HepG2 (cell line): ENCODE measurements around the gene P2RY6. TPM values are rescaled to one million over a fixed set of nuclear protein-coding genes. Genes with fewer than 3 reads are reported as not detected.

ENCODE experiments used
- FLYWCH1 ChIP-seq: sonication (generic); formaldehyde crosslinking; IDR thresholded peaks from 2 replicates; pipeline ENCODE4 v1.8.1; 2023; ENCODE audit warnings: mild to moderate bottlenecking, missing genetic modification reagents
- GATAD1 ChIP-seq: IDR thresholded peaks from 2 replicates; pipeline ENCODE4 v1.6.1; 2016; ENCODE audit warnings: missing genetic modification reagents, missing compliant biosample characterization
- HIVEP1 ChIP-seq: sonication (generic); formaldehyde crosslinking; IDR thresholded peaks from 2 replicates; pipeline ENCODE4 v1.4.0; 2020; ENCODE audit warnings: mild to moderate bottlenecking, missing genetic modification reagents
- IRF9 ChIP-seq: sonication (generic); formaldehyde crosslinking; IDR thresholded peaks from 2 replicates; pipeline ENCODE4 v1.8.0; 2022; ENCODE audit warnings: missing genetic modification reagents, mild to moderate bottlenecking, borderline replicate concordance
- ISL2 ChIP-seq: sonication (generic); formaldehyde crosslinking; IDR thresholded peaks from 2 replicates; pipeline ENCODE4 v1.5.0; 2020; ENCODE audit warnings: missing genetic modification reagents
- NFE2 ChIP-seq: sonication (generic); formaldehyde crosslinking; IDR thresholded peaks from 2 replicates; pipeline ENCODE4 v1.4.0; 2020; ENCODE audit warnings: missing genetic modification reagents
- NFE2L1 ChIP-seq: sonication (generic); formaldehyde crosslinking; IDR thresholded peaks from 2 replicates; pipeline ENCODE4 v1.4.0; 2020; ENCODE audit warnings: missing genetic modification reagents, mild to moderate bottlenecking, borderline replicate concordance
- SAP130 ChIP-seq: IDR thresholded peaks from 2 replicates; pipeline ENCODE4 v1.6.1; 2016; ENCODE audit warnings: low read depth
- THAP8 ChIP-seq: sonication (generic); formaldehyde crosslinking; IDR thresholded peaks from 2 replicates; pipeline ENCODE4 v1.5.1; 2020; ENCODE audit warnings: missing genetic modification reagents, mild to moderate bottlenecking, borderline replicate concordance
- THYN1 ChIP-seq: sonication (generic); formaldehyde crosslinking; IDR thresholded peaks from 2 replicates; pipeline ENCODE4 v1.8.1; 2023; ENCODE audit warnings: low read depth, mild to moderate bottlenecking, moderate library complexity, missing genetic modification reagents, borderline replicate concordance
- ZC3H4 ChIP-seq: sonication (generic); formaldehyde crosslinking; IDR thresholded peaks from 2 replicates; pipeline ENCODE4 v1.4.0; 2020; ENCODE audit warnings: missing genetic modification reagents, borderline replicate concordance
- ZNF12 ChIP-seq: sonication (generic); formaldehyde crosslinking; IDR thresholded peaks from 2 replicates; pipeline ENCODE4 v1.5.0; 2020; ENCODE audit warnings: missing genetic modification reagents
- ZNF615 ChIP-seq: sonication (generic); formaldehyde crosslinking; IDR thresholded peaks from 2 replicates; pipeline ENCODE4 v1.5.0; 2020; ENCODE audit warnings: mild to moderate bottlenecking, missing genetic modification reagents, borderline replicate concordance
- polyA plus RNA-seq, 8 experiments: library from polyadenylated mRNA; depleted of rRNA in 3 of 8; stranded (reverse) in 7 of 8; unstranded in 1 of 8; fragments of >200 nt; fragmentation: Illumina TruSeq in 4 of 8; extraction: Trizol in 4 of 8; gene quantifications; 2 replicates each; pipeline versions ENCODE4 v1.2.1 to v1.2.3, GENCODE V29; 2011 to 2016; ENCODE audit warnings: low read depth in 4 of 8, missing spikeins in 1 of 8, mixed read lengths in 1 of 8; ENCODE audit not compliant: insufficient read depth in 1 of 8
- total RNA-seq, 5 experiments: library from RNA; depleted of rRNA; stranded (reverse); fragments of >200 nt; fragmentation: Illumina TruSeq; extraction: Trizol; gene quantifications; 2 replicates each; pipeline ENCODE4 v1.2.3, GENCODE V29; 2016; ENCODE audit warnings: low read depth in 1 of 5
- TF ChIP-seq, protein P1 (sequence below): sonication (generic); formaldehyde crosslinking; IDR thresholded peaks from 2 replicates; pipeline ENCODE4 v1.4.0; 2020; ENCODE audit warnings: missing genetic modification reagents; ENCODE audit errors: not compliant biosample characterization
- TF ChIP-seq, protein P2 (sequence below): sonication (generic); formaldehyde crosslinking; IDR thresholded peaks from 2 replicates; pipeline ENCODE4 v1.4.0; 2020; ENCODE audit warnings: mild to moderate bottlenecking, missing genetic modification reagents
- TF ChIP-seq, protein P3 (sequence below): sonication (generic); formaldehyde crosslinking; IDR thresholded peaks from 2 replicates; pipeline ENCODE4 v1.5.0; 2020; ENCODE audit warnings: mild to moderate bottlenecking, missing genetic modification reagents, borderline replicate concordance

P2RY6 gene
- total and polyA plus RNA-seq, 2 of the 13 experiments (the other 11 are each of a cell fraction or from before 2014, with no cell fraction given) = 0.09 to 0.29 TPM

GRCh38 chr11:73314117-73314961 lies 42.2 kb downstream of the P2RY6 start (continued):
- no peak for TF ChIP-seq NFE2 (CRISPR knock-in tag)
- peak; percentile 94 for TF ChIP-seq SAP130 (CRISPR knock-in tag)
- TF ChIP-seq, protein P1, sequence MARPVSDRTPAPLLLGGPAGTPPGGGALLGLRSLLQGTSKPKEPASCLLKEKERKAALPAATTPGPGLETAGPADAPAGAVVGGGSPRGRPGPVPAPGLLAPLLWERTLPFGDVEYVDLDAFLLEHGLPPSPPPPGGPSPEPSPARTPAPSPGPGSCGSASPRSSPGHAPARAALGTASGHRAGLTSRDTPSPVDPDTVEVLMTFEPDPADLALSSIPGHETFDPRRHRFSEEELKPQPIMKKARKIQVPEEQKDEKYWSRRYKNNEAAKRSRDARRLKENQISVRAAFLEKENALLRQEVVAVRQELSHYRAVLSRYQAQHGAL (CRISPR knock-in tag) = no peak
- no peak for TF ChIP-seq THAP8 (CRISPR knock-in tag)
- TF ChIP-seq NFE2L1 = no peak
- TF ChIP-seq, protein P2, sequence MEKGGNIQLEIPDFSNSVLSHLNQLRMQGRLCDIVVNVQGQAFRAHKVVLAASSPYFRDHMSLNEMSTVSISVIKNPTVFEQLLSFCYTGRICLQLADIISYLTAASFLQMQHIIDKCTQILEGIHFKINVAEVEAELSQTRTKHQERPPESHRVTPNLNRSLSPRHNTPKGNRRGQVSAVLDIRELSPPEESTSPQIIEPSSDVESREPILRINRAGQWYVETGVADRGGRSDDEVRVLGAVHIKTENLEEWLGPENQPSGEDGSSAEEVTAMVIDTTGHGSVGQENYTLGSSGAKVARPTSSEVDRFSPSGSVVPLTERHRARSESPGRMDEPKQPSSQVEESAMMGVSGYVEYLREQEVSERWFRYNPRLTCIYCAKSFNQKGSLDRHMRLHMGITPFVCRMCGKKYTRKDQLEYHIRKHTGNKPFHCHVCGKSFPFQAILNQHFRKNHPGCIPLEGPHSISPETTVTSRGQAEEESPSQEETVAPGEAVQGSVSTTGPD (CRISPR knock-in tag) = no peak
- no peak for TF ChIP-seq FLYWCH1 (CRISPR knock-in tag)
- TF ChIP-seq ISL2 (CRISPR knock-in tag) = peak; percentile 59
- TF ChIP-seq GATAD1 = 0 out of 2 replicates have a peak, but pooled peaks have one; percentile 32
- no peak for TF ChIP-seq ZC3H4 (CRISPR knock-in tag)
- TF ChIP-seq ZNF615 (CRISPR knock-in tag) = no peak
- TF ChIP-seq, protein P3, sequence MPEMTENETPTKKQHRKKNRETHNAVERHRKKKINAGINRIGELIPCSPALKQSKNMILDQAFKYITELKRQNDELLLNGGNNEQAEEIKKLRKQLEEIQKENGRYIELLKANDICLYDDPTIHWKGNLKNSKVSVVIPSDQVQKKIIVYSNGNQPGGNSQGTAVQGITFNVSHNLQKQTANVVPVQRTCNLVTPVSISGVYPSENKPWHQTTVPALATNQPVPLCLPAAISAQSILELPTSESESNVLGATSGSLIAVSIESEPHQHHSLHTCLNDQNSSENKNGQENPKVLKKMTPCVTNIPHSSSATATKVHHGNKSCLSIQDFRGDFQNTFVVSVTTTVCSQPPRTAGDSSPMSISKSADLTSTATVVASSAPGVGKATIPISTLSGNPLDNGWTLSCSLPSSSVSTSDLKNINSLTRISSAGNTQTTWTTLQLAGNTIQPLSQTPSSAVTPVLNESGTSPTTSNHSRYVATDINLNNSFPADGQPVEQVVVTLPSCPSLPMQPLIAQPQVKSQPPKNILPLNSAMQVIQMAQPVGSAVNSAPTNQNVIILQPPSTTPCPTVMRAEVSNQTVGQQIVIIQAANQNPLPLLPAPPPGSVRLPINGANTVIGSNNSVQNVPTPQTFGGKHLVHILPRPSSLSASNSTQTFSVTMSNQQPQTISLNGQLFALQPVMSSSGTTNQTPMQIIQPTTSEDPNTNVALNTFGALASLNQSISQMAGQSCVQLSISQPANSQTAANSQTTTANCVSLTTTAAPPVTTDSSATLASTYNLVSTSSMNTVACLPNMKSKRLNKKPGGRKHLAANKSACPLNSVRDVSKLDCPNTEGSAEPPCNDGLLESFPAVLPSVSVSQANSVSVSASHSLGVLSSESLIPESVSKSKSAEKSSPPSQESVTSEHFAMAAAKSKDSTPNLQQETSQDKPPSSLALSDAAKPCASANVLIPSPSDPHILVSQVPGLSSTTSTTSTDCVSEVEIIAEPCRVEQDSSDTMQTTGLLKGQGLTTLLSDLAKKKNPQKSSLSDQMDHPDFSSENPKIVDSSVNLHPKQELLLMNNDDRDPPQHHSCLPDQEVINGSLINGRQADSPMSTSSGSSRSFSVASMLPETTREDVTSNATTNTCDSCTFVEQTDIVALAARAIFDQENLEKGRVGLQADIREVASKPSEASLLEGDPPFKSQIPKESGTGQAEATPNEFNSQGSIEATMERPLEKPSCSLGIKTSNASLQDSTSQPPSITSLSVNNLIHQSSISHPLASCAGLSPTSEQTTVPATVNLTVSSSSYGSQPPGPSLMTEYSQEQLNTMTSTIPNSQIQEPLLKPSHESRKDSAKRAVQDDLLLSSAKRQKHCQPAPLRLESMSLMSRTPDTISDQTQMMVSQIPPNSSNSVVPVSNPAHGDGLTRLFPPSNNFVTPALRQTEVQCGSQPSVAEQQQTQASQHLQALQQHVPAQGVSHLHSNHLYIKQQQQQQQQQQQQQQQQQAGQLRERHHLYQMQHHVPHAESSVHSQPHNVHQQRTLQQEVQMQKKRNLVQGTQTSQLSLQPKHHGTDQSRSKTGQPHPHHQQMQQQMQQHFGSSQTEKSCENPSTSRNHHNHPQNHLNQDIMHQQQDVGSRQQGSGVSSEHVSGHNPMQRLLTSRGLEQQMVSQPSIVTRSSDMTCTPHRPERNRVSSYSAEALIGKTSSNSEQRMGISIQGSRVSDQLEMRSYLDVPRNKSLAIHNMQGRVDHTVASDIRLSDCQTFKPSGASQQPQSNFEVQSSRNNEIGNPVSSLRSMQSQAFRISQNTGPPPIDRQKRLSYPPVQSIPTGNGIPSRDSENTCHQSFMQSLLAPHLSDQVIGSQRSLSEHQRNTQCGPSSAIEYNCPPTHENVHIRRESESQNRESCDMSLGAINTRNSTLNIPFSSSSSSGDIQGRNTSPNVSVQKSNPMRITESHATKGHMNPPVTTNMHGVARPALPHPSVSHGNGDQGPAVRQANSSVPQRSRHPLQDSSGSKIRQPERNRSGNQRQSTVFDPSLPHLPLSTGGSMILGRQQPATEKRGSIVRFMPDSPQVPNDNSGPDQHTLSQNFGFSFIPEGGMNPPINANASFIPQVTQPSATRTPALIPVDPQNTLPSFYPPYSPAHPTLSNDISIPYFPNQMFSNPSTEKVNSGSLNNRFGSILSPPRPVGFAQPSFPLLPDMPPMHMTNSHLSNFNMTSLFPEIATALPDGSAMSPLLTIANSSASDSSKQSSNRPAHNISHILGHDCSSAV (CRISPR knock-in tag) = no peak
- TF ChIP-seq ZNF12 = no peak
- no peak; the same call in 1 of the 2 replicates for TF ChIP-seq HIVEP1 (CRISPR knock-in tag)
- no peak for TF ChIP-seq IRF9 (CRISPR knock-in tag)
- TF ChIP-seq THYN1 (CRISPR knock-in tag) = no peak
